ENCODE measurements around the gene ANKEF1. TPM values are rescaled to one million over a fixed set of nuclear protein-coding genes. Genes with fewer than 3 reads are reported as not detected.

Gene ANKEF1
- total and polyA plus RNA-seq, 10 of the 15 experiments (the other 5 are each of a cell fraction or from before 2014, with no cell fraction given): 0.04 to 3.0 (median 0.89) TPM

DNA sequence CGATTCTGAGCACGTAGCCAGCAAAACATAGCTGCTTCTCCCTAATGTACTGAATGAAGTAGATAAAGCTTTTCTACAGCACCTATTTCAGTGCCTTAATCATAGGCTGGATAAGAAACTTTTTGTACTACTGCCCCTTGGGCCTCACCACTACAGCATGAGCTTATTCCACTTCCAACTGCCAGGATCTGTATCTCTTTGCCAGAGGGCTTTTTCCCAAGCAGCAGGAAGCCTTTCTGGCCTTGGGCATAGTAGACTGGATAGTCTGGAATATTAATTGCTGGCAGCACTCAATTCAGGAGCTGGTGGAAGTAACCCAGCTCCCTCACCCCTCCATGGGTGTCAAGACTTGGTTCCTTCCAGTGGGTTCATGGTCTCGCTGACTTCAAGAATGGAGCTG is 43.6 kb downstream of the ANKEF1 start:
- ATAC-seq: no peak
- intact Hi-C loops (cut with micrococcal nuclease; ENCODE audit: unreplicated experiment) (loop anchor here (5.0 kb wide), 1 partner anchor 461 kb away; no protein-coding TSS in a partner anchor), in situ Hi-C loops (cut with MboI) (no loop called here)
- no peak overlapping the region for H3K4me3 ChIP-seq
- BruUV-seq (replicated peaks): no TSS peak
- 39% methylated on average over 3 of the region's 3 CpGs for WGBS (ENCODE audit: insufficient coverage, insufficient replicate concordance, low lambda C conversion rate, missing lambda C conversion rate)
- SMC1A ChIA-PET (ENCODE audit: uncharacterized antibody, unreplicated experiment): interaction anchor here (1.1 to 1.7 kb wide), 2 partner anchors 9 to 12 kb away, joined by 4 read pairs; no protein-coding TSS in a partner anchor
- H3K4me2 ChIP-seq (ENCODE audit: control insufficient read depth, insufficient read depth): no peak overlapping the region
- H3K4me1 ChIP-seq (ENCODE audit: control insufficient read depth, insufficient read depth, low read length): no peaks in the 10 kb centered on the region
- no peak overlapping the region for H3K9ac ChIP-seq (ENCODE audit: control insufficient read depth, insufficient read depth, low read length)
- RAD21 ChIA-PET (ENCODE audit: unreplicated experiment): no interaction called here
- H3K9me3 ChIP-seq (replicated peaks; ENCODE audit: control insufficient read depth, insufficient read depth, low read length): no peaks in the 10 kb centered on the region
- no peaks in the 10 kb centered on the region for H3K36me3 ChIP-seq (ENCODE audit: control insufficient read depth in 2 of 2, insufficient read depth in 2 of 2, low read length in 1 of 2)
- CTCF ChIA-PET: interaction anchor here (0.6 to 3.2 kb wide), 5 partner anchors 8 to 1653 kb away, joined by 3 to 17 read pairs (median 4); no protein-coding TSS in a partner anchor
- H2AFZ ChIP-seq (ENCODE audit: control insufficient read depth, low read depth, low read length): no peak overlapping the region
- FAIRE-seq: no peak
- no peak overlapping the region for H3K27ac ChIP-seq (ENCODE audit: control insufficient read depth, insufficient read depth)
- no peaks in the 10 kb centered on the region; a peak in 1 of 4 replicates for H3K27me3 ChIP-seq (replicated peaks in 1 of 2; ENCODE audit: control insufficient read depth in 2 of 2, insufficient read depth in 2 of 2, low read length in 1 of 2)
- no peaks in the 10 kb centered on the region for H3K79me2 ChIP-seq (ENCODE audit: control insufficient read depth, insufficient read depth, low read length)
- POLR2A ChIA-PET: no interaction called here
- H4K20me1 ChIP-seq (ENCODE audit: control insufficient read depth, insufficient read depth): no peaks in the 10 kb centered on the region
- DNase-seq (ENCODE audit: low read depth, low spot score): no peak
- TF ChIP-seq, protein P1, sequence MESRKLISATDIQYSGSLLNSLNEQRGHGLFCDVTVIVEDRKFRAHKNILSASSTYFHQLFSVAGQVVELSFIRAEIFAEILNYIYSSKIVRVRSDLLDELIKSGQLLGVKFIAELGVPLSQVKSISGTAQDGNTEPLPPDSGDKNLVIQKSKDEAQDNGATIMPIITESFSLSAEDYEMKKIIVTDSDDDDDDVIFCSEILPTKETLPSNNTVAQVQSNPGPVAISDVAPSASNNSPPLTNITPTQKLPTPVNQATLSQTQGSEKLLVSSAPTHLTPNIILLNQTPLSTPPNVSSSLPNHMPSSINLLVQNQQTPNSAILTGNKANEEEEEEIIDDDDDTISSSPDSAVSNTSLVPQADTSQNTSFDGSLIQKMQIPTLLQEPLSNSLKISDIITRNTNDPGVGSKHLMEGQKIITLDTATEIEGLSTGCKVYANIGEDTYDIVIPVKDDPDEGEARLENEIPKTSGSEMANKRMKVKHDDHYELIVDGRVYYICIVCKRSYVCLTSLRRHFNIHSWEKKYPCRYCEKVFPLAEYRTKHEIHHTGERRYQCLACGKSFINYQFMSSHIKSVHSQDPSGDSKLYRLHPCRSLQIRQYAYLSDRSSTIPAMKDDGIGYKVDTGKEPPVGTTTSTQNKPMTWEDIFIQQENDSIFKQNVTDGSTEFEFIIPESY (IDR thresholded peaks at IDR 0.05): no peak
- TF ChIP-seq BMI1 (IDR thresholded peaks at IDR 0.05; ENCODE audit: borderline replicate concordance) (no peak), STAT3 (IDR thresholded peaks at IDR 0.05; ENCODE audit: low read depth, low read length) (no peak), SIX5 (IDR thresholded peaks at IDR 0.05; ENCODE audit: low read depth, low read length, severe bottlenecking) (no peak), POU2F2 (IDR thresholded peaks at IDR 0.05; ENCODE audit: borderline replicate concordance, low read depth, low read length) (no peak), SPI1 (IDR thresholded peaks at IDR 0.05; ENCODE audit: borderline replicate concordance, insufficient read depth, low read depth, low read length) (no peak), SMC3 (IDR thresholded peaks at IDR 0.05; ENCODE audit: borderline replicate concordance, low read length) (no peak), NFYB (IDR thresholded peaks at IDR 0.05; ENCODE audit: insufficient read depth, low read depth, low read length) (no peak), ZZZ3 (IDR thresholded peaks at IDR 0.05; ENCODE audit: control insufficient read depth, insufficient read length, low read depth) (no peak), CEBPB (IDR thresholded peaks at IDR 0.05; ENCODE audit: borderline replicate concordance in 1 of 2, low read depth in 2 of 2, low read length in 2 of 2) (no peak), SIN3A (IDR thresholded peaks at IDR 0.05; ENCODE audit: low read depth, low read length) (no peak), SREBF1 (IDR thresholded peaks at IDR 0.05; ENCODE audit: low read length) (no peak)
- TF ChIP-seq, protein P2, sequence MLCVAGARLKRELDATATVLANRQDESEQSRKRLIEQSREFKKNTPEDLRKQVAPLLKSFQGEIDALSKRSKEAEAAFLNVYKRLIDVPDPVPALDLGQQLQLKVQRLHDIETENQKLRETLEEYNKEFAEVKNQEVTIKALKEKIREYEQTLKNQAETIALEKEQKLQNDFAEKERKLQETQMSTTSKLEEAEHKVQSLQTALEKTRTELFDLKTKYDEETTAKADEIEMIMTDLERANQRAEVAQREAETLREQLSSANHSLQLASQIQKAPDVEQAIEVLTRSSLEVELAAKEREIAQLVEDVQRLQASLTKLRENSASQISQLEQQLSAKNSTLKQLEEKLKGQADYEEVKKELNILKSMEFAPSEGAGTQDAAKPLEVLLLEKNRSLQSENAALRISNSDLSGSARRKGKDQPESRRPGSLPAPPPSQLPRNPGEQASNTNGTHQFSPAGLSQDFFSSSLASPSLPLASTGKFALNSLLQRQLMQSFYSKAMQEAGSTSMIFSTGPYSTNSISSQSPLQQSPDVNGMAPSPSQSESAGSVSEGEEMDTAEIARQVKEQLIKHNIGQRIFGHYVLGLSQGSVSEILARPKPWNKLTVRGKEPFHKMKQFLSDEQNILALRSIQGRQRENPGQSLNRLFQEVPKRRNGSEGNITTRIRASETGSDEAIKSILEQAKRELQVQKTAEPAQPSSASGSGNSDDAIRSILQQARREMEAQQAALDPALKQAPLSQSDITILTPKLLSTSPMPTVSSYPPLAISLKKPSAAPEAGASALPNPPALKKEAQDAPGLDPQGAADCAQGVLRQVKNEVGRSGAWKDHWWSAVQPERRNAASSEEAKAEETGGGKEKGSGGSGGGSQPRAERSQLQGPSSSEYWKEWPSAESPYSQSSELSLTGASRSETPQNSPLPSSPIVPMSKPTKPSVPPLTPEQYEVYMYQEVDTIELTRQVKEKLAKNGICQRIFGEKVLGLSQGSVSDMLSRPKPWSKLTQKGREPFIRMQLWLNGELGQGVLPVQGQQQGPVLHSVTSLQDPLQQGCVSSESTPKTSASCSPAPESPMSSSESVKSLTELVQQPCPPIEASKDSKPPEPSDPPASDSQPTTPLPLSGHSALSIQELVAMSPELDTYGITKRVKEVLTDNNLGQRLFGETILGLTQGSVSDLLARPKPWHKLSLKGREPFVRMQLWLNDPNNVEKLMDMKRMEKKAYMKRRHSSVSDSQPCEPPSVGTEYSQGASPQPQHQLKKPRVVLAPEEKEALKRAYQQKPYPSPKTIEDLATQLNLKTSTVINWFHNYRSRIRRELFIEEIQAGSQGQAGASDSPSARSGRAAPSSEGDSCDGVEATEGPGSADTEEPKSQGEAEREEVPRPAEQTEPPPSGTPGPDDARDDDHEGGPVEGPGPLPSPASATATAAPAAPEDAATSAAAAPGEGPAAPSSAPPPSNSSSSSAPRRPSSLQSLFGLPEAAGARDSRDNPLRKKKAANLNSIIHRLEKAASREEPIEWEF (IDR thresholded peaks at IDR 0.05; ENCODE audit: insufficient replicate concordance, low read depth, low read length): no peak
- TF ChIP-seq, protein P3, sequence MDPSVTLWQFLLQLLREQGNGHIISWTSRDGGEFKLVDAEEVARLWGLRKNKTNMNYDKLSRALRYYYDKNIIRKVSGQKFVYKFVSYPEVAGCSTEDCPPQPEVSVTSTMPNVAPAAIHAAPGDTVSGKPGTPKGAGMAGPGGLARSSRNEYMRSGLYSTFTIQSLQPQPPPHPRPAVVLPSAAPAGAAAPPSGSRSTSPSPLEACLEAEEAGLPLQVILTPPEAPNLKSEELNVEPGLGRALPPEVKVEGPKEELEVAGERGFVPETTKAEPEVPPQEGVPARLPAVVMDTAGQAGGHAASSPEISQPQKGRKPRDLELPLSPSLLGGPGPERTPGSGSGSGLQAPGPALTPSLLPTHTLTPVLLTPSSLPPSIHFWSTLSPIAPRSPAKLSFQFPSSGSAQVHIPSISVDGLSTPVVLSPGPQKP (IDR thresholded peaks at IDR 0.05; ENCODE audit: low read depth, low read length): no peak

Measured in GM12878 (cell line).